Calu3 (cell line): ENCODE results near the gene GPR142. TPM values are rescaled to one million over a fixed set of nuclear protein-coding genes. Genes with fewer than 3 reads are reported as not detected.

Source experiments
- BruUV-seq: library from RNA; stranded (reverse); fragments of 400-500 nt; replicated peaks from 2 replicates; lab custom pipeline; 2021; lab: Mats Ljungman, UMichigan
- CTCF ChIA-PET: fragments of 300-600 bp; sonication (Branson Sonifier 250); formaldehyde crosslinking; loops from one replicate; lab custom pipeline; 2022; ENCODE audit warnings: antibody characterized with exemption; lab: Charles Lee
- DNase-seq: peaks from one replicate; pipeline ENCODE4 v3.0.0; 2022
- H3K27ac Mint-ChIP-seq: one replicate; pipeline ENCODE4 v1.8.0; 2022; ENCODE audit warnings: mixed read lengths; ENCODE audit not compliant: unreplicated experiment
- H3K27me3 Mint-ChIP-seq: one replicate; pipeline ENCODE4 v1.8.0; 2022; ENCODE audit warnings: mixed read lengths; ENCODE audit not compliant: unreplicated experiment
- H3K36me3 Mint-ChIP-seq: one replicate; pipeline ENCODE4 v1.8.0; 2022; ENCODE audit warnings: mild to moderate bottlenecking, moderate library complexity, mixed read lengths; ENCODE audit not compliant: insufficient read depth, unreplicated experiment
- H3K4me1 Mint-ChIP-seq: one replicate; pipeline ENCODE4 v1.8.0; 2022; ENCODE audit warnings: mild to moderate bottlenecking, low read depth, mixed read lengths; ENCODE audit not compliant: unreplicated experiment
- H3K4me3 Mint-ChIP-seq: one replicate; pipeline ENCODE4 v1.8.0; 2022; ENCODE audit warnings: mild to moderate bottlenecking, low read depth, moderate library complexity, mixed read lengths; ENCODE audit not compliant: unreplicated experiment
- H3K9me3 Mint-ChIP-seq: one replicate; pipeline ENCODE4 v1.8.0; 2022; ENCODE audit warnings: low read depth, mixed read lengths; ENCODE audit not compliant: unreplicated experiment
- CTCF ChIP-seq: fragments of 200-600 bp; IDR thresholded peaks from one replicate; pipeline ENCODE4 v1.8.0; 2022; ENCODE audit warnings: antibody characterized with exemption; ENCODE audit not compliant: unreplicated experiment
- intact Hi-C: fragments of 100-400 bp; cut with micrococcal nuclease; formaldehyde crosslinking; loops from one replicate; pipeline ENCODE4 v1.10.0; 2022; ENCODE audit not compliant: unreplicated experiment
- total RNA-seq: library from RNA; stranded (reverse); gene quantifications from 2 replicates; pipeline ENCODE4 v1.2.3, GENCODE V29; 2022

The GPR142 gene
- total RNA-seq, 1 experiment from 2014 or later = not detected

- CTCF ChIA-PET = interaction anchor here (0.6 to 2.0 kb wide), 7 partner anchors 9 to 52 kb away, joined by 3 to 5 read pairs (median 4); no protein-coding TSS in a partner anchor
- DNase-seq = peak; percentile 66
- Mint-ChIP-seq H3K36me3 (no peaks in the 10 kb centered on the region), H3K4me1 (no peaks in the 10 kb centered on the region), H3K27me3 (peaks cover 20% of the 10 kb centered on the region), H3K27ac (no peak overlapping the region), H3K4me3 (no peak overlapping the region), H3K9me3 (no peaks in the 10 kb centered on the region)
- intact Hi-C loops = loop anchor here (1.0 kb wide), 1 partner anchor 49 kb away; no protein-coding TSS in a partner anchor
- BruUV-seq = no TSS peak
- TF ChIP-seq CTCF = no peak
Observed at GRCh38 chr17:74408262-74408661, 41.0 kb downstream of the GPR142 start.

- Mint-ChIP-seq H3K27me3 (peaks cover 20% of the 10 kb centered on the region), H3K4me1 (no peaks in the 10 kb centered on the region), H3K36me3 (no peaks in the 10 kb centered on the region), H3K9me3 (no peaks in the 10 kb centered on the region), H3K4me3 (no peak overlapping the region), H3K27ac (no peak overlapping the region)
- no peak for TF ChIP-seq CTCF
- intact Hi-C loops = loop anchor here (1.0 kb wide), 1 partner anchor 48 kb away; no protein-coding TSS in a partner anchor
- no peak for DNase-seq
- BruUV-seq = no TSS peak
- CTCF ChIA-PET = interaction anchor here (0.6 to 2.0 kb wide), 5 partner anchors 8 to 48 kb away, joined by 3 to 5 read pairs (median 4); no protein-coding TSS in a partner anchor
Observed at GRCh38 chr17:74408815-74409214, 41.5 kb downstream of the GPR142 start.

GRCh38 chr17:74410001-74410443 is 42.7 kb downstream of the GPR142 start:
- H3K9me3 Mint-ChIP-seq = no peaks in the 10 kb centered on the region
- CTCF ChIA-PET = interaction anchor here (0.6 to 1.7 kb wide), 2 partner anchors 12 to 29 kb away, joined by 4 read pairs; no protein-coding TSS in a partner anchor
- H3K4me1 Mint-ChIP-seq = no peaks in the 10 kb centered on the region
- intact Hi-C loops = no loop called here
- H3K27ac Mint-ChIP-seq = no peak overlapping the region
- H3K27me3 Mint-ChIP-seq = peaks cover 10% of the 10 kb centered on the region
- no TSS peak for BruUV-seq
- TF ChIP-seq CTCF = no peak
- no peaks in the 10 kb centered on the region for H3K36me3 Mint-ChIP-seq
- DNase-seq = no peak
- H3K4me3 Mint-ChIP-seq = no peak overlapping the region

- Mint-ChIP-seq H3K27ac (no peak overlapping the region), H3K4me1 (peaks cover 6% of the 10 kb centered on the region), H3K9me3 (no peaks in the 10 kb centered on the region), H3K27me3 (no peaks in the 10 kb centered on the region), H3K36me3 (peaks cover 4% of the 10 kb centered on the region), H3K4me3 (no peak overlapping the region)
- no TSS peak for BruUV-seq
- DNase-seq = no peak
- TF ChIP-seq CTCF = no peak
- CTCF ChIA-PET = no interaction called here
- intact Hi-C loops = no loop called here
Observed at GRCh38 chr17:74412581-74412980, 45.3 kb downstream of the GPR142 start.
